ENCODE data around the gene ARF3. TPM values are rescaled to one million over a fixed set of nuclear protein-coding genes. Genes with fewer than 3 reads are reported as not detected.

ARF3 gene
- total and polyA plus RNA-seq, 9 of the 15 experiments (the other 6 are each of a cell fraction or from before 2014, with no cell fraction given): 5.9 to 170 (median 64.4) TPM

DNA sequence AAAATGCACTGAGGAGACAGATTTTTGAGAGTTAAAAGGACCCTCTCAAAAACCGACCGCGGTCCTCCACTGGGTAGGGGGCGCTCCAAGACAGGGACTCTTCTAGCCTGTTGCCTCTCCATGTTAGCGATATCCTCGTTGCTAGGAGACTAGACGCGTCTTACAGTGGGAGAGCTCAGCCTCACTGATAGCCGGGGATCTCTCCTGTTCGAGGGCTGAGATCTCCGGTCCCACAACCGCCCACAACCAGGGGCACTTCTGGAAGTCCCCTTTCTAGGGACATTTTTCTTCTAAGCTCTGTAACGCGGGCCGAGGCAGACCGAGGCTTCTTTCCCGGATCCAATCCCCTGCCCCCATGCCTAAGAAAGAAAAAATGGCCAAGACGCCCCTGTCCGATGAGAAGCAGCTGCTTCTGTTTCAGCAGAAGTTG, 53.3 kb downstream of the ARF3 start (continued):
- TF ChIP-seq, protein P1, sequence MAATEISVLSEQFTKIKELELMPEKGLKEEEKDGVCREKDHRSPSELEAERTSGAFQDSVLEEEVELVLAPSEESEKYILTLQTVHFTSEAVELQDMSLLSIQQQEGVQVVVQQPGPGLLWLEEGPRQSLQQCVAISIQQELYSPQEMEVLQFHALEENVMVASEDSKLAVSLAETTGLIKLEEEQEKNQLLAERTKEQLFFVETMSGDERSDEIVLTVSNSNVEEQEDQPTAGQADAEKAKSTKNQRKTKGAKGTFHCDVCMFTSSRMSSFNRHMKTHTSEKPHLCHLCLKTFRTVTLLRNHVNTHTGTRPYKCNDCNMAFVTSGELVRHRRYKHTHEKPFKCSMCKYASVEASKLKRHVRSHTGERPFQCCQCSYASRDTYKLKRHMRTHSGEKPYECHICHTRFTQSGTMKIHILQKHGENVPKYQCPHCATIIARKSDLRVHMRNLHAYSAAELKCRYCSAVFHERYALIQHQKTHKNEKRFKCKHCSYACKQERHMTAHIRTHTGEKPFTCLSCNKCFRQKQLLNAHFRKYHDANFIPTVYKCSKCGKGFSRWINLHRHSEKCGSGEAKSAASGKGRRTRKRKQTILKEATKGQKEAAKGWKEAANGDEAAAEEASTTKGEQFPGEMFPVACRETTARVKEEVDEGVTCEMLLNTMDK (IDR thresholded peaks at IDR 0.05; ENCODE audit: borderline replicate concordance, insufficient read depth, low read depth, low read length, poor library complexity, severe bottlenecking): peak; percentile 86
- TF ChIP-seq CREM (IDR thresholded peaks at IDR 0.05; ENCODE audit: low read depth) (peak; percentile 53; the same call in 1 of the 2 replicates), BACH1 (tag; IDR thresholded peaks at IDR 0.05) (no peak), SETDB1 (IDR thresholded peaks at IDR 0.05; ENCODE audit: low read length) (no peak), BMI1 (IDR thresholded peaks at IDR 0.05; ENCODE audit: low read length) (peak; percentile 79), MIER1 (IDR thresholded peaks at IDR 0.05; ENCODE audit: low read depth) (no peak), CSDE1 (IDR thresholded peaks at IDR 0.05) (peak in 1 of 2 experiments; percentile 64; a peak in 2 of 4 replicates), MTA2 (IDR thresholded peaks at IDR 0.05; ENCODE audit: low read depth) (no peak), NFIX (CRISPR knock-in tag; IDR thresholded peaks at IDR 0.05; ENCODE audit: low read depth) (no peak), TBP (optimal IDR thresholded peaks at IDR 0.05; ENCODE audit: low read depth, low read length) (peak; percentile 27), KDM5B (IDR thresholded peaks at IDR 0.05; ENCODE audit: insufficient replicate concordance, low read depth, low read length) (no peak), RFX1 (IDR thresholded peaks at IDR 0.05) (peak; percentile 96), SNIP1 (IDR thresholded peaks at IDR 0.05; ENCODE audit: low read depth) (peak; percentile 85), ZC3H11A (IDR thresholded peaks at IDR 0.05; ENCODE audit: low read depth, low read length) (peak; percentile 92), ZNF77 (CRISPR knock-in tag; IDR thresholded peaks at IDR 0.05) (no peak), CBX3 (IDR thresholded peaks at IDR 0.05; ENCODE audit: borderline replicate concordance in 1 of 2, low read length in 2 of 2) (0 out of 3 replicates have a peak, but pooled peaks of 1 of the 2 experiments have one; percentile 21), BRD9 (IDR thresholded peaks at IDR 0.05; ENCODE audit: low read depth, partially characterized antibody) (no peak), TEAD4 (IDR thresholded peaks at IDR 0.05; ENCODE audit: low read length) (no peak), TEAD4 (CRISPR knock-in tag; IDR thresholded peaks at IDR 0.05; ENCODE audit: borderline replicate concordance) (no peak), SMAD1 (IDR thresholded peaks at IDR 0.05; ENCODE audit: low read depth, low read length, partially characterized antibody) (no peak)
- TF ChIP-seq, protein P2, sequence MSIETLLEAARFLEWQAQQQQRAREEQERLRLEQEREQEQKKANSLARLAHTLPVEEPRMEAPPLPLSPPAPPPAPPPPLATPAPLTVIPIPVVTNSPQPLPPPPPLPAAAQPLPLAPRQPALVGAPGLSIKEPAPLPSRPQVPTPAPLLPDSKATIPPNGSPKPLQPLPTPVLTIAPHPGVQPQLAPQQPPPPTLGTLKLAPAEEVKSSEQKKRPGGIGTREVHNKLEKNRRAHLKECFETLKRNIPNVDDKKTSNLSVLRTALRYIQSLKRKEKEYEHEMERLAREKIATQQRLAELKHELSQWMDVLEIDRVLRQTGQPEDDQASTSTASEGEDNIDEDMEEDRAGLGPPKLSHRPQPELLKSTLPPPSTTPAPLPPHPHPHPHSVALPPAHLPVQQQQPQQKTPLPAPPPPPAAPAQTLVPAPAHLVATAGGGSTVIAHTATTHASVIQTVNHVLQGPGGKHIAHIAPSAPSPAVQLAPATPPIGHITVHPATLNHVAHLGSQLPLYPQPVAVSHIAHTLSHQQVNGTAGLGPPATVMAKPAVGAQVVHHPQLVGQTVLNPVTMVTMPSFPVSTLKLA (conservative IDR thresholded peaks at IDR 0.05): peak in 1 of 2 experiments; percentile 38; a peak in 1 of 4 replicates
- TF ChIP-seq, protein P3, sequence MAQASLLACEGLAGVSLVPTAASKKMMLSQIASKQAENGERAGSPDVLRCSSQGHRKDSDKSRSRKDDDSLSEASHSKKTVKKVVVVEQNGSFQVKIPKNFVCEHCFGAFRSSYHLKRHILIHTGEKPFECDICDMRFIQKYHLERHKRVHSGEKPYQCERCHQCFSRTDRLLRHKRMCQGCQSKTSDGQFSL (CRISPR knock-in tag; IDR thresholded peaks at IDR 0.05): no peak
- TF ChIP-seq, protein P3 (tag; IDR thresholded peaks at IDR 0.05): no peak
- TF ChIP-seq, protein P4, sequence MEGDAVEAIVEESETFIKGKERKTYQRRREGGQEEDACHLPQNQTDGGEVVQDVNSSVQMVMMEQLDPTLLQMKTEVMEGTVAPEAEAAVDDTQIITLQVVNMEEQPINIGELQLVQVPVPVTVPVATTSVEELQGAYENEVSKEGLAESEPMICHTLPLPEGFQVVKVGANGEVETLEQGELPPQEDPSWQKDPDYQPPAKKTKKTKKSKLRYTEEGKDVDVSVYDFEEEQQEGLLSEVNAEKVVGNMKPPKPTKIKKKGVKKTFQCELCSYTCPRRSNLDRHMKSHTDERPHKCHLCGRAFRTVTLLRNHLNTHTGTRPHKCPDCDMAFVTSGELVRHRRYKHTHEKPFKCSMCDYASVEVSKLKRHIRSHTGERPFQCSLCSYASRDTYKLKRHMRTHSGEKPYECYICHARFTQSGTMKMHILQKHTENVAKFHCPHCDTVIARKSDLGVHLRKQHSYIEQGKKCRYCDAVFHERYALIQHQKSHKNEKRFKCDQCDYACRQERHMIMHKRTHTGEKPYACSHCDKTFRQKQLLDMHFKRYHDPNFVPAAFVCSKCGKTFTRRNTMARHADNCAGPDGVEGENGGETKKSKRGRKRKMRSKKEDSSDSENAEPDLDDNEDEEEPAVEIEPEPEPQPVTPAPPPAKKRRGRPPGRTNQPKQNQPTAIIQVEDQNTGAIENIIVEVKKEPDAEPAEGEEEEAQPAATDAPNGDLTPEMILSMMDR (IDR thresholded peaks at IDR 0.05 in 2 of 3, conservative IDR thresholded peaks at IDR 0.05 in 1 of 3; ENCODE audit: insufficient read depth in 2 of 3, low read depth in 1 of 3, low read length in 3 of 3): peak; percentile 72 to 86 (median 73)

Data from K562 (cell line).